ENCODE measurements around the gene MARVELD1.
"Not testable (repeated sequence)": the region's sequence is repeated elsewhere in the genome, so short reads cannot be mapped to it uniquely, and the experiment has no call there.

DNA sequence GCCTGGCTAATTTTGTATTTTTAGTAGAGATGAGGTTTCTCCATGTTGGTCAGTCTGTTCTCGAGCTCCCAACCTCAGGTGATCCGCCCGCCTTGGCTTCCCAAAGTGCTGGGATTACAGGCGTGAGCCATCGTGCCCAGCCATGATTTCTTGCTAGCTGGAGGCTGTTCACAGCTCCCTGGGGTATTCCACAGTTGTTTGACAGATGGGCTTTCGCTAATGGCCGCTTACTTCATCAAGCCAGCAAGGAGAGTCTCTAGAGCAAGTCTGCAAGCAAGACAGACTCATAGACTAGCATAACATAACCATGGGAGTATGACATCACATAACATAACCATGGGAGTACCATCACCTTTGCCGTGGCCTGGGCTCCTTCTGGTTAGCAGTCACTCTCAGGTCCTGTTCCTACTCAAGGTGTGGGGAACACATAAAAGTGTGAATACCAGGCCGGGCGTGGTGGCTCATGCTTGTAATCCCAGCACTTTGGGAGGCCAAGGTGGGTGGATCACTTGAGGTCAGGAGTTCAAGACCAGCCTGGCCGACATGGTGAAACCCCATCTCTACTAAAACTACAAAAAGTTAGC, 15.4 kb upstream of the MARVELD1 start:
- TF ChIP-seq, protein P1, sequence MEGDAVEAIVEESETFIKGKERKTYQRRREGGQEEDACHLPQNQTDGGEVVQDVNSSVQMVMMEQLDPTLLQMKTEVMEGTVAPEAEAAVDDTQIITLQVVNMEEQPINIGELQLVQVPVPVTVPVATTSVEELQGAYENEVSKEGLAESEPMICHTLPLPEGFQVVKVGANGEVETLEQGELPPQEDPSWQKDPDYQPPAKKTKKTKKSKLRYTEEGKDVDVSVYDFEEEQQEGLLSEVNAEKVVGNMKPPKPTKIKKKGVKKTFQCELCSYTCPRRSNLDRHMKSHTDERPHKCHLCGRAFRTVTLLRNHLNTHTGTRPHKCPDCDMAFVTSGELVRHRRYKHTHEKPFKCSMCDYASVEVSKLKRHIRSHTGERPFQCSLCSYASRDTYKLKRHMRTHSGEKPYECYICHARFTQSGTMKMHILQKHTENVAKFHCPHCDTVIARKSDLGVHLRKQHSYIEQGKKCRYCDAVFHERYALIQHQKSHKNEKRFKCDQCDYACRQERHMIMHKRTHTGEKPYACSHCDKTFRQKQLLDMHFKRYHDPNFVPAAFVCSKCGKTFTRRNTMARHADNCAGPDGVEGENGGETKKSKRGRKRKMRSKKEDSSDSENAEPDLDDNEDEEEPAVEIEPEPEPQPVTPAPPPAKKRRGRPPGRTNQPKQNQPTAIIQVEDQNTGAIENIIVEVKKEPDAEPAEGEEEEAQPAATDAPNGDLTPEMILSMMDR (IDR thresholded peaks at IDR 0.05 in 8 of 11, conservative IDR thresholded peaks at IDR 0.05 in 3 of 11), result not testable (repeated sequence)
- TF ChIP-seq POLR2A (IDR thresholded peaks at IDR 0.05), result not testable (repeated sequence)

Measured in spleen (tissue), 7 donors.